HepG2 (cell line): ENCODE results near the gene INSRR. TPM values are rescaled to one million over a fixed set of nuclear protein-coding genes. Genes with fewer than 3 reads are reported as not detected.

Source experiments
- ATAC-seq: fragments of 200-7000 bp; cut with Tn5 transposase; 3 replicates; pipeline ENCODE4 v1.9.1; 2020; ENCODE audit warnings: mild to moderate bottlenecking, moderate library complexity
- BruUV-seq: library from RNA; stranded (reverse); fragments of 400-500 nt; replicated peaks from 2 replicates; lab custom pipeline; 2021; lab: Mats Ljungman, UMichigan
- CTCF ChIA-PET: fragments of 300-600 bp; formaldehyde crosslinking; extraction: SDS; loops from one replicate; lab custom pipeline; 2021; ENCODE audit warnings: low total read pairs, inconsistent platforms, low intra/inter-chr PET ratio; lab: Yijun Ruan, JAX
- POLR2A ChIA-PET: fragments of 350-600 bp; sonication (Branson Sonifier 250); formaldehyde crosslinking; loops from one replicate; lab custom pipeline; 2020; ENCODE audit warnings: antibody characterized with exemption, inconsistent platforms; lab: Yijun Ruan, JAX
- DNase-seq: peaks from one replicate; pipeline ENCODE4 v3.0.0-alpha.2; 2015; ENCODE audit warnings: low spot score
- FAIRE-seq: peaks from 3 replicates; lab custom pipeline; 2011; peaks lifted over from hg19 to GRCh38; lab: Jason Lieb, UNC
- H2AFZ ChIP-seq: one replicate; pipeline ENCODE4 v1.6.1; 2011; ENCODE audit warnings: low read length, inconsistent platforms
- H3K27ac ChIP-seq: fragments of 300-600 bp; 3 replicates; pipeline ENCODE4 v1.8.0; 2011; ENCODE audit warnings: mixed run types, mild to moderate bottlenecking, mixed read lengths, low read length, inconsistent platforms; ENCODE audit not compliant: insufficient read depth; ENCODE audit errors: extremely low read length
- H3K27me3 ChIP-seq, 2 experiments: fragments of 200-600 bp in 1 of 2; 2 replicates in 1 of 2; 3 replicates in 1 of 2; pipeline versions ENCODE4 v1.6.0 to v1.8.0; 2011; ENCODE audit warnings: low read length in 2 of 2, mild to moderate bottlenecking in 2 of 2, moderate library complexity in 2 of 2, inconsistent platforms in 1 of 2; ENCODE audit not compliant: insufficient read depth in 2 of 2, control insufficient read depth in 1 of 2
- H3K36me3 ChIP-seq, 2 experiments: fragments of 200-600 bp in 1 of 2; replicated peaks in 1 of 2; 2 replicates in 1 of 2; 3 replicates in 1 of 2; pipeline versions ENCODE4 v1.5.1 to v1.8.0; 2011; ENCODE audit warnings: low read length in 2 of 2, inconsistent platforms in 1 of 2; ENCODE audit not compliant: insufficient read depth in 2 of 2, control insufficient read depth in 1 of 2
- H3K4me1 ChIP-seq: 2 replicates; pipeline ENCODE4 v1.5.1; 2012; ENCODE audit warnings: low read length, inconsistent platforms; ENCODE audit not compliant: insufficient read depth
- H3K4me2 ChIP-seq: 2 replicates; pipeline ENCODE4 v1.6.0; 2011; ENCODE audit warnings: low read depth, low read length, inconsistent platforms
- H3K4me3 ChIP-seq, 3 experiments: fragments of 200-600 bp in 1 of 3; sonication (generic), shearing (Covaris generic) in 1 of 3; replicated peaks in 1 of 3; 2 replicates each; pipeline ENCODE4 v1.5.1; 2011 to 2016; ENCODE audit warnings: low read length in 3 of 3, inconsistent platforms in 2 of 3, low read depth in 2 of 3, mild to moderate bottlenecking in 2 of 3, control low read depth in 1 of 3, mixed read lengths in 1 of 3; ENCODE audit not compliant: insufficient read depth in 1 of 3
- H3K79me2 ChIP-seq: one replicate; pipeline ENCODE4 v1.6.1; 2011; ENCODE audit warnings: low read length, inconsistent platforms; ENCODE audit not compliant: insufficient read depth
- H3K9ac ChIP-seq: 2 replicates; pipeline ENCODE4 v1.6.0; 2011; ENCODE audit warnings: mild to moderate bottlenecking, low read depth, low read length, inconsistent platforms; ENCODE audit not compliant: insufficient read depth
- H3K9me3 ChIP-seq: 2 replicates; pipeline ENCODE4 v1.5.1; 2012; ENCODE audit warnings: mild to moderate bottlenecking, low read length
- H4K20me1 ChIP-seq: 2 replicates; pipeline ENCODE4 v1.6.0; 2011; ENCODE audit warnings: inconsistent platforms, mild to moderate bottlenecking, low read length, moderate library complexity; ENCODE audit not compliant: insufficient read depth
- FOSL2 ChIP-seq: sonication (generic); formaldehyde crosslinking; IDR thresholded peaks from 2 replicates; pipeline ENCODE4 v1.4.0; 2020; ENCODE audit warnings: missing genetic modification reagents
- KLF12 ChIP-seq: sonication (generic); formaldehyde crosslinking; IDR thresholded peaks from 2 replicates; pipeline ENCODE4 v1.4.0; 2020; ENCODE audit warnings: missing genetic modification reagents, borderline replicate concordance
- NR2F1 ChIP-seq, 2 experiments: fragments of 450-650 bp in 1 of 2; formaldehyde crosslinking in 1 of 2; IDR thresholded peaks; 2 replicates each; pipeline versions ENCODE4 v1.5.0 to v1.6.1; 2016 to 2020; ENCODE audit warnings: mild to moderate bottlenecking in 1 of 2, missing compliant biosample characterization in 1 of 2, missing genetic modification reagents in 1 of 2, moderate library complexity in 1 of 2
- RARA ChIP-seq: IDR thresholded peaks from 2 replicates; pipeline ENCODE4 v1.6.1; 2016; ENCODE audit warnings: missing genetic modification reagents, missing compliant biosample characterization
- SATB2 ChIP-seq: sonication (generic); formaldehyde crosslinking; IDR thresholded peaks from 2 replicates; pipeline ENCODE4 v1.5.0; 2020; ENCODE audit warnings: missing genetic modification reagents
- XBP1 ChIP-seq: sonication (generic); formaldehyde crosslinking; IDR thresholded peaks from 2 replicates; pipeline ENCODE4 v1.5.0; 2020; ENCODE audit warnings: missing genetic modification reagents
- ZNF737 ChIP-seq: sonication (generic); formaldehyde crosslinking; IDR thresholded peaks from 2 replicates; pipeline ENCODE4 v1.5.0; 2020; ENCODE audit warnings: missing genetic modification reagents, mild to moderate bottlenecking, borderline replicate concordance
- WGBS: methylation state at CpG from one replicate; pipeline ENCODE4 v1.1.6; 2017; ENCODE audit warnings: low lambda C conversion rate; 5-methylcytosine and 5-hydroxymethylcytosine counted together
- in situ Hi-C: cut with HindIII; loops from 2 replicates; pipeline ENCODE4 v1.10.0; 2017; ENCODE audit warnings: low pct_unique_long_range_greater_than_20kb; ENCODE audit not compliant: extremely low pct_ligation_motif_present
- intact Hi-C: fragments of 100-400 bp; cut with micrococcal nuclease; formaldehyde crosslinking; loops from one replicate; pipeline ENCODE4 v1.10.0; 2022; ENCODE audit not compliant: unreplicated experiment
- polyA plus RNA-seq, 8 experiments: library from polyadenylated mRNA; depleted of rRNA in 3 of 8; stranded (reverse) in 7 of 8; unstranded in 1 of 8; fragments of >200 nt; fragmentation: Illumina TruSeq in 4 of 8; extraction: Trizol in 4 of 8; gene quantifications; 2 replicates each; pipeline versions ENCODE4 v1.2.1 to v1.2.3, GENCODE V29; 2011 to 2016; ENCODE audit warnings: low read depth in 4 of 8, missing spikeins in 1 of 8, mixed read lengths in 1 of 8; ENCODE audit not compliant: insufficient read depth in 1 of 8
- total RNA-seq, 5 experiments: library from RNA; depleted of rRNA; stranded (reverse); fragments of >200 nt; fragmentation: Illumina TruSeq; extraction: Trizol; gene quantifications; 2 replicates each; pipeline ENCODE4 v1.2.3, GENCODE V29; 2016; ENCODE audit warnings: low read depth in 1 of 5
- TF ChIP-seq, protein P1 (sequence below): sonication (generic); formaldehyde crosslinking; IDR thresholded peaks from 2 replicates; pipeline ENCODE4 v1.4.0; 2020; ENCODE audit warnings: missing genetic modification reagents
- TF ChIP-seq, protein P2 (sequence below): sonication (generic); formaldehyde crosslinking; IDR thresholded peaks from 2 replicates; pipeline ENCODE4 v1.5.1; 2020; ENCODE audit warnings: missing genetic modification reagents, mild to moderate bottlenecking, borderline replicate concordance
- TF ChIP-seq, protein P3 (sequence below): sonication (generic); formaldehyde crosslinking; IDR thresholded peaks from 2 replicates; pipeline ENCODE4 v1.4.0; 2020; ENCODE audit warnings: missing genetic modification reagents

INSRR gene
- total and polyA plus RNA-seq, 2 of the 13 experiments (the other 11 are each of a cell fraction or from before 2014, with no cell fraction given): not detected

DNA sequence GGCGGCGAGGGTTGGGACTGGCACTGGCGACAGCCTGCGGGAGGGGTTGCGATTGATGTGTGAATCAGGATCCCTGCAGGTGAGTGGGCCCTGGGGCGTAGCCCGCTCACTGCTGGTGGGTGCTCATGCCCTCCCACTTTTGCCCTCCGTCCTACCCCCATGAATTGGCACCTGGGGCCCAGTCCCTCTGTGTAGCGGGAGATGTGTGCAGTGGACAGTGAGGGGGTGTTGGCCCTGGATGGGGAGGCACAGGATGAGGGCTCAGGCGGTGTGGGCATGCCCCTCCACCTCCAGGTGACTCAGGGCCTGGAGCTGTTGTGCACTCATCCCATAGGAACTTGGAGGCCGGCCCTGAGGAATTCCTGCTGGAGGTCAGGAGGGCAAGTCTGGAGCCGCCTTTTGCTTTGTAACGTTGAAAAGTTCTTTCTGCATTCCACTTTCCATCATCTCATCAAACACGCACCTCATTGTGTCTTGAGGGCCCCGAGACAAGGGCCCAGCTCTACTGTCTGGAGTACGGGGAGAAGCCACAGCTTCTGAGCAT is 37.6 kb upstream of the INSRR start:
- FAIRE-seq: no peak
- ChIA-PET POLR2A (interaction anchor here (0.6 kb wide), 1 partner anchor 220 kb away, joined by 4 read pairs; the partner anchor contains the start of gene NES), CTCF (no interaction called here)
- DNase-seq: peak; percentile 53
- no peak overlapping the region for H3K4me3 ChIP-seq
- TF ChIP-seq NR2F1 (CRISPR knock-in tag; IDR thresholded peaks at IDR 0.05) (0 out of 4 replicates have a peak, but pooled peaks of 1 of the 2 experiments have one; percentile 37), XBP1 (no peak), KLF12 (CRISPR knock-in tag) (no peak), FOSL2 (CRISPR knock-in tag) (peak; percentile 51; the same call in 1 of the 2 replicates), RARA (CRISPR knock-in tag) (peak; percentile 20; the same call in 1 of the 2 replicates)
- TF ChIP-seq, protein P1, sequence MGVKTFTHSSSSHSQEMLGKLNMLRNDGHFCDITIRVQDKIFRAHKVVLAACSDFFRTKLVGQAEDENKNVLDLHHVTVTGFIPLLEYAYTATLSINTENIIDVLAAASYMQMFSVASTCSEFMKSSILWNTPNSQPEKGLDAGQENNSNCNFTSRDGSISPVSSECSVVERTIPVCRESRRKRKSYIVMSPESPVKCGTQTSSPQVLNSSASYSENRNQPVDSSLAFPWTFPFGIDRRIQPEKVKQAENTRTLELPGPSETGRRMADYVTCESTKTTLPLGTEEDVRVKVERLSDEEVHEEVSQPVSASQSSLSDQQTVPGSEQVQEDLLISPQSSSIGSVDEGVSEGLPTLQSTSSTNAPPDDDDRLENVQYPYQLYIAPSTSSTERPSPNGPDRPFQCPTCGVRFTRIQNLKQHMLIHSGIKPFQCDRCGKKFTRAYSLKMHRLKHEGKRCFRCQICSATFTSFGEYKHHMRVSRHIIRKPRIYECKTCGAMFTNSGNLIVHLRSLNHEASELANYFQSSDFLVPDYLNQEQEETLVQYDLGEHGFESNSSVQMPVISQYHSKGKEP (CRISPR knock-in tag): no peak
- intact Hi-C loops: no loop called here
- in situ Hi-C loops: no loop called here
- H3K4me2 ChIP-seq: no peak overlapping the region
- no peaks in the 10 kb centered on the region for H3K36me3 ChIP-seq
- WGBS: 47% methylated on average over 12 of the region's 16 CpGs
- H4K20me1 ChIP-seq: no peaks in the 10 kb centered on the region
- no peak overlapping the region for H3K9ac ChIP-seq
- H3K27me3 ChIP-seq: peaks cover 4 to 78% of the 10 kb centered on the region in 2 experiments
- H3K9me3 ChIP-seq: no peaks in the 10 kb centered on the region
- H3K79me2 ChIP-seq: no peaks in the 10 kb centered on the region
- no peak for ATAC-seq
- H3K27ac ChIP-seq: no peak overlapping the region
- H3K4me1 ChIP-seq: peaks cover 28% of the 10 kb centered on the region
- H2AFZ ChIP-seq: no peak overlapping the region
- no TSS peak for BruUV-seq

DNA sequence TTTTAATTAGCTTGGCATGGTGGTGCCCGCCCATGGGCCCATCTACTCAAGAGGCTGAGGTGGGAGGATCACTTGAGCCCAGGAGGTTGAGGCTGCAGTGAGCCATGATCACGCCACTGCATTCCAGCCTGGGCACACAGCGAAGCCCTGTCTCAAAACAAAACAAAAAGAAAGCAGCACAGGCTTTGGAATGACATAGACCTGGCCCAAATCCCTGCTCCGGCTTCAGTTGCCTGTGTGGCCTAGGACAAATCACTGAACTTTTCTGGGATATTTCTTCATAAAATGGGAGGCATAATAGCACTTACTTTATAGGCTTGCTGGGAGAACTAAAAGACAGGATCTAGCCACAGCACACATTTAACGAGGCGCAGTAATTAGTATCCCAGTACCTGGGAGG is 37.0 kb upstream of the INSRR start:
- H3K27ac ChIP-seq: no peak overlapping the region
- POLR2A ChIA-PET: no interaction called here
- no peak for DNase-seq
- H3K36me3 ChIP-seq: no peaks in the 10 kb centered on the region
- no peak overlapping the region for H3K4me3 ChIP-seq
- H3K27me3 ChIP-seq: peaks cover 4 to 78% of the 10 kb centered on the region in 2 experiments
- 72% methylated on average over 6 of the region's 6 CpGs for WGBS
- in situ Hi-C loops: no loop called here
- H3K79me2 ChIP-seq: no peaks in the 10 kb centered on the region
- no peak overlapping the region for H3K4me2 ChIP-seq
- H2AFZ ChIP-seq: no peak overlapping the region
- ATAC-seq: no peak
- peaks cover 28% of the 10 kb centered on the region for H3K4me1 ChIP-seq
- no peaks in the 10 kb centered on the region for H3K9me3 ChIP-seq
- H4K20me1 ChIP-seq: no peaks in the 10 kb centered on the region
- no peak for FAIRE-seq
- no TSS peak for BruUV-seq
- intact Hi-C loops: no loop called here
- TF ChIP-seq, protein P2, sequence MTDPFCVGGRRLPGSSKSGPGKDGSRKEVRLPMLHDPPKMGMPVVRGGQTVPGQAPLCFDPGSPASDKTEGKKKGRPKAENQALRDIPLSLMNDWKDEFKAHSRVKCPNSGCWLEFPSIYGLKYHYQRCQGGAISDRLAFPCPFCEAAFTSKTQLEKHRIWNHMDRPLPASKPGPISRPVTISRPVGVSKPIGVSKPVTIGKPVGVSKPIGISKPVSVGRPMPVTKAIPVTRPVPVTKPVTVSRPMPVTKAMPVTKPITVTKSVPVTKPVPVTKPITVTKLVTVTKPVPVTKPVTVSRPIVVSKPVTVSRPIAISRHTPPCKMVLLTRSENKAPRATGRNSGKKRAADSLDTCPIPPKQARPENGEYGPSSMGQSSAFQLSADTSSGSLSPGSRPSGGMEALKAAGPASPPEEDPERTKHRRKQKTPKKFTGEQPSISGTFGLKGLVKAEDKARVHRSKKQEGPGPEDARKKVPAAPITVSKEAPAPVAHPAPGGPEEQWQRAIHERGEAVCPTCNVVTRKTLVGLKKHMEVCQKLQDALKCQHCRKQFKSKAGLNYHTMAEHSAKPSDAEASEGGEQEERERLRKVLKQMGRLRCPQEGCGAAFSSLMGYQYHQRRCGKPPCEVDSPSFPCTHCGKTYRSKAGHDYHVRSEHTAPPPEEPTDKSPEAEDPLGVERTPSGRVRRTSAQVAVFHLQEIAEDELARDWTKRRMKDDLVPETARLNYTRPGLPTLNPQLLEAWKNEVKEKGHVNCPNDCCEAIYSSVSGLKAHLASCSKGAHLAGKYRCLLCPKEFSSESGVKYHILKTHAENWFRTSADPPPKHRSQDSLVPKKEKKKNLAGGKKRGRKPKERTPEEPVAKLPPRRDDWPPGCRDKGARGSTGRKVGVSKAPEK (CRISPR knock-in tag): no peak
- TF ChIP-seq SATB2 (no peak), ZNF737 (CRISPR knock-in tag) (no peak)
- TF ChIP-seq, protein P3, sequence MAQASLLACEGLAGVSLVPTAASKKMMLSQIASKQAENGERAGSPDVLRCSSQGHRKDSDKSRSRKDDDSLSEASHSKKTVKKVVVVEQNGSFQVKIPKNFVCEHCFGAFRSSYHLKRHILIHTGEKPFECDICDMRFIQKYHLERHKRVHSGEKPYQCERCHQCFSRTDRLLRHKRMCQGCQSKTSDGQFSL (CRISPR knock-in tag): no peak
- TF ChIP-seq, all 625 proteins: peak for 0
- no peak overlapping the region for H3K9ac ChIP-seq
- CTCF ChIA-PET: no interaction called here
